ENCODE measurements around the gene SCN8A.

The SCN8A gene

DNA sequence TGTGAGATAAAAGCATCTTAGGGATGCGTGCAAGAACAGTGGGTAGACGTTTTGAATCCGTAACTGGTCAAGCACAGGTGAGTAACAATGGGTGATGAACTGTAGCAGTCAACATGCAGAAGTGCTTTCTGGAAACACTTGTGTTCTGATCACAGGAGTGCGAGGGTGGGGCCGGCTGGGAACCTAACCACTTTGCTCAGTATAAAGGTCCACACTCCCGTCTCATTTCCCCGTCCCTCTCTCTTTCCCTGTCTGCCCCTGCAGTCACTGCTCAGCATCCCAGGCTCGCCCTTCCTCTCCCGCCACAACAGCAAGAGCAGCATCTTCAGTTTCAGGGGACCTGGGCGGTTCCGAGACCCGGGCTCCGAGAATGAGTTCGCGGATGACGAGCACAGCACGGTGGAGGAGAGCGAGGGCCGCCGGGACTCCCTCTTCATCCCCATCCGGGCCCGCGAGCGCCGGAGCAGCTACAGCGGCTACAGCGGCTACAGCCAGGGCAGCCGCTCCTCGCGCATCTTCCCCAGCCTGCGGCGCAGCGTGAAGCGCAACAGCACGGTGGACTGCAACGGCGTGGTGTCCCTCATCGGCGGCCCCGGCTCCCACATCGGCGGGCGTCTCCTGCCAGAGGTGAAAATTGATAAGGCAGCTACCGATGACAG lies 130.4 kb downstream of the SCN8A start:
- DNase-seq (ENCODE audit: low read depth) = no peak

DNA sequence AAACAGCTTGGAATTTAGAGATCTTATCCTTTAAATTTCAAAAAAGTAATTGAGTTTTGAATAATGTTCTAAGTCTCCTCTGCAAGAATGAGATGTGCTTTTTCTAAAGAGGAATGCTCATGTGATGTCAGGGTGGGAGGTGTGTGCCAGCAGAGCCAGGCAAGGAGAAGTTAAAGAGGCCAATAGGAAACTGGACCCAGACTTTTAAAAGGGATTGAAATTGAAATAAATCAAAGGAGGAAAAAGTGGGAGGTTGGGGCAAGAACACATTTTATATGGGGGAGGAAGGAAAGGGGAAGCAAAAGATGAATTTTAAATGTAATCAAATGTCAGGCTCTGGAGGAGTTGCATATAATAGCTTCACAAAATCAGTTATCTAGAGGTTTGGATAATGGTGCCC lies 131.4 kb downstream of the SCN8A start:
- no peak for DNase-seq (ENCODE audit: low read depth)

GRCh38 chr12:51726161-51726560 lies 135.1 kb downstream of the SCN8A start:
- DNase-seq (ENCODE audit: low read depth) = no peak

GRCh38 chr12:51726931-51727330 lies 135.9 kb downstream of the SCN8A start:
- no peak for DNase-seq (ENCODE audit: low read depth)

DNA sequence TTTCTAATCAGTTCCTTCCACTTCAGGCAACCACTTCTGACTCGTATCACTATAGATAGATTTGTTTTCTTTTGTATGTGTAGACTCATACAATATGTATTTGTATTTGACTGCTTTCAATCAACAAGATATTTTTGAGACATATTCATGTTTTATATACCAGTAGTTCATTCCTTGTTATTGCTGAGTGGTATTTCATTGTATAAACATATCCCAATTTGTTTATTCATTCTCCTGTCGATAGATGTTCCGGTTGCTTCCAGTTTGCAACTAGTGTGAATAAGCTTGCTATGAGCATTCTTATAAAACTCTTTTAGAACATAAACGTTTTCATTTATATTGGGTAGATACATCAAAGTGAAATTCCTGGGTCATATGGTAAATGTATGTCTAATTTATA lies 138.3 kb downstream of the SCN8A start:
- DNase-seq (ENCODE audit: low read depth) = no peak

DNA sequence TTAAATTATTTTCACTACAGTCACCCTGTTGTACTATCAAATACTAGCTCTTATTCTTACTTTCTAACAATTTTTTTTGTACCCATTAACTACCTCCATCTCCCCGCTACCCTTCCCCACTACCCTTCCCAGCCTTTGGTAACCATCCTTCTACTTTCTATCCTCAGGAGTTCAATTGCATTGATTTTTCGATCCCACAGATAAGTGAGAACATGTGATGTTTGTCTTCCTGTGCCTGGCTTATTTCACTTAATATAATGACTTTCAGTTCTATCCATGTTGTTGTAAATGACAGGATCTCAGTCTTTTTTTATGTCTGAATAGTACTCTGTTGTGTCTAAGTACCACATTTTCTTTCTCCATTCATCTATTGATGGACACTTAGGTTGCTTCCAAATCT lies 139.7 kb downstream of the SCN8A start:
- no peak for DNase-seq (ENCODE audit: low read depth)

DNA sequence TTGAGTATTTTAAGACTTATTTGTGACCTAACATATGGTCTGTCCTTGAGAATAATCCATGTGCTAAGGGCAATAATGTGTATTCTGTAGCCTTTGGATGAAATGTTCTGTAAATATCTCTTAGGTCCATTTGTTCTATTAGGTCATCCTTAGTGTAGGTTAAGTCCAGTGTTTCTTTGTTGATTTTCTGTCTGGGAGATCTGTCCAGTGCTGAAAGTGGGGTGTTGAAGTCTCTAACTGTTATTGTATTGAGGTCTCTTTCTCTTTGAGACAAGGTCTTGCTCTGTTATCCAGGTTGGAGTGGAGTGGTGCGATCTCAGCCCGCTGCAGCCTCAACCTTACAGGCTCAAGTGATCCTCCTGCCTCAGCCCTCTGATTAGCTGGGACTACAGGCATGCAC lies 149.5 kb downstream of the SCN8A start:
- no peak for DNase-seq (ENCODE audit: low read depth)

GRCh38 chr12:51744235-51744634 lies 153.2 kb downstream of the SCN8A start:
- no peak for DNase-seq (ENCODE audit: low read depth)

- no peak for DNase-seq (ENCODE audit: low read depth)
Measured at GRCh38 chr12:51744957-51745356, 153.9 kb downstream of the SCN8A start.

- no peak for DNase-seq (ENCODE audit: low read depth)
Measured at GRCh38 chr12:51746416-51746815, 155.4 kb downstream of the SCN8A start.

DNA sequence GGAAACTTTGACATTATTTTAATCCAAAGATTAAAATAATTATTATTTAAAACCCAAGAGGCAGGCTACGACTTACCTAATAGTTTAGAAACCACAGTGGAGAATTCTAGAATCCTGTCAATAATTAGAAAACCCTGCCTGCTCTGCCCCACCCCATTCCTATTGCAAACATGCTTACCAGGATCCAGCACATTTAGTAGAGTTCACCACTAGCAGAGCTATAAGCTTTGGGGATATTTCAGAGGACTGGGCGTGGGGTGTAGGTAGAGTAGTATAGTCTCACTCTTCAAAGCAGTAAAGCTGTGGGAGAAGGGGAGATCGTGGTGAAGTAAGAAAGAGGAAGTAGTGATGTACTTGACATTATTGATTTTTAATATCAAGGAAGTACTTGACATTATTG lies 157.2 kb downstream of the SCN8A start:
- DNase-seq (ENCODE audit: low read depth) = no peak

DNA sequence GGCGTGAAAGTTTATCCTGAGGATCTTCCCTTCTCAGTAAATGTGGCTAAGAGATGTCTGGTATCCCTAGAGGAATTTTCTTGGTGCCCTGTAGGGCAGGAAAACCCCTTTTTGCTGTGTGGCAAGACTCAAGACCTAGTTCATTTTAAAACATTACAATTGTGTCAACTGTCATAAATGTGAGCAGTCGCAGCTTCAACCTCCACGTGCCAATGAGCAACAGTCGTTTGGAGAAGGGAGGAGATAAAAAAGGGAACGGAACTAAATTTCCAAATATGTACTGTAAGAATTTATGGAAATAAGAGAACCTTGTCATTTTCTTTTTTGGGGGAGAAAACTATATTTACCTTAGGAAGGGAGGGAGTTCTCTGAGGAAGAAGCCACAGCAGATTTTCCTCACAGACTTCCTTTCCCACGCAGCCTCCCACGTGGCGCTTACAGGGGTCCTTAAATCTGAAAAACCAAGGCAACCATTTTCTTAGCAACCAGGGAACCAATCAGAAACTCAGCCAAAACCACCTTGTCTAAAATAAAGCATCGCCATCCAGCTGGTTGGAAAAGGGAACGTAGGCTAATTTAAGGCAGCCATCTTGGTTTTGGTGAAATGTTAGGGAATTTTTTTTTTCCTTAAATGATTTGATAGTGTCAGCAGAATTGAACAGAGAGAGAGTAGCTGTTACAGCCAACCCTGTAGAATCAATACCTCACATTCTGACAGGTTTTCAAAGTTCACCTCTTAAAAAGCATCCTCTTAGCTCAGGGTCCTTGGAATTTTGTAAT lies 158.4 kb downstream of the SCN8A start:
- no peak for DNase-seq (ENCODE audit: low read depth)

GRCh38 chr12:51749986-51750317 lies 158.9 kb downstream of the SCN8A start:
- no peak for DNase-seq (ENCODE audit: low read depth)

GRCh38 chr12:51751661-51752060 lies 160.6 kb downstream of the SCN8A start:
- DNase-seq (ENCODE audit: low read depth) = no peak

DNA sequence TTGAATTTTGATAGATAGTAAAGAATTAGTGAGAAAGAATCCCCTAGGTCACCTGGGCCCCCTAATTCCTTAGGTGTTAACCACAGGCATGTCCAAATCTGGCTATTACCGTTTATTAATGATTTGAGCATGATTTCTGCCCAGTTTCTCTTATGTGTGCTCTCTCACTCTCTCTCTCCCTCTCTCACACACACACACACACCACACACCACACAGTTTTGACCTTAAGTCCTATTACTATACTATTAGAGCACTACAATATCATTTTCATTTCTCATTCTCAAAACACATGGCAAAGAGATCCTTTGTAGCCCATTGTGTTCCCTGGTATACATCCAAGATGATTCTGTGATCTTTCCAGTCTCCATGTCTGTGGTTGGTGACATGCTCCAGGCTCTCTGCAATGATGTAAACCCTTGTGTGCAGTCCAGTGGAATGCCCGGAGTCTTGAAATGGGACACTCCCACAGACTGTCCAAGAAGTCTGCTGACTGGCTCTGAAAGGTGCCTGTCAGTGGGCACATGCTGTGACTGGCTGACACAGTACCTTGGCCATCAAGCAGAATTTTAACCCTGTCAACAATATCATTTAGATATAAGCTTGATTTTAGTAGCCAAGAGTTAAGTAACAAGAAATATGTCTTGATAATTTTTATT lies 161.3 kb downstream of the SCN8A start:
- DNase-seq (ENCODE audit: low read depth) = no peak

DNA sequence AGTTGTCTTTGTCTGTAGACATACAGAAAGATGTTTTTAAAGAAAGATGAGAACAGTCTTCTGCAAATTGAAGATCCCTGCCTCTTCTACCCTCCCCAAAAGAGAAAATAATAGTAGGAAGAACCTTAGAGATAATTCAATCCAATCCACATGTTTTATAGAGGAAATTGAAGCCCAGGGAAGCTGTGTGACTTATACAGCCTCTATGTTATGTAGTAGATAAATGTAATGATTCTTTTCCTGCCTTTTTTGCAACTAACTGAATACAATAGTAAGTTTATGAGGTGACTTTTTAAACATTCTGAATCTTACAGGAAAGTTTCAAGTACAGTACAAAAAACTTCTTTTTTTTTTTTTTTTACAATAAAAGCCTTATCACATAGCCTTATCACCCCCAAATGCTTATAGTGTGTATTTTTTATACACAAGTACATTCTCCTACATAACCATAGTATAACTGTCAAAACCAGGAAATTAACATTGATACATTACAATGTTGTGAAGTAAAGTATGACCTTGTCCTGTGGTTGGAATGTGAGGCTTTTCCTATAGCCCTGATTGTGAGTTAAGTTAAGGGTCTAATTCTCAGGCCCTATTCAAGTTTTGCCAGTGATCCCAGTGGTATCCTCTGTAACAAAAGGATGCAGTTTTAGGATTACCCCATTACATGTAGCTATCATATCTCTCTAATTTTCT lies 163.1 kb downstream of the SCN8A start:
- no peak for DNase-seq (ENCODE audit: low read depth)

DNA sequence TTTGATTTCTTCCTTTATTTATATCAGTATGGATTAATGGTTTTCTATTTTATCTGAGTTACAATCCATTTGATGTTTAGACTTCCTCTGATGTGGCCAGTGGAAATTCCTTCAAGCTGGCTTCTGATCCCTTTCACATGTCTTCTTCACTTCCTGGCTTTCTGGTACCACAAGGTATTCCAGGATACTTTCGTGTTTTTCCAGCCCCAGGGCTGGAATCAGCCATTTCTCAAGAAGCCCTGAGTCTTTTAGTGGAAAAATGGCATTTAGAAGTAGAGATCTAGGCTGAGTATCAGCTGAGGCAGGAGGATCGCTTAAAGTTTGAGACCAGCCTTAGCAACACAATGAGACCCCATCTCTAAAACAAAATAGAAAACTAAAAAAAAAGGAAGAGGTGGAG lies 164.2 kb downstream of the SCN8A start:
- no peak for DNase-seq (ENCODE audit: low read depth)

DNA sequence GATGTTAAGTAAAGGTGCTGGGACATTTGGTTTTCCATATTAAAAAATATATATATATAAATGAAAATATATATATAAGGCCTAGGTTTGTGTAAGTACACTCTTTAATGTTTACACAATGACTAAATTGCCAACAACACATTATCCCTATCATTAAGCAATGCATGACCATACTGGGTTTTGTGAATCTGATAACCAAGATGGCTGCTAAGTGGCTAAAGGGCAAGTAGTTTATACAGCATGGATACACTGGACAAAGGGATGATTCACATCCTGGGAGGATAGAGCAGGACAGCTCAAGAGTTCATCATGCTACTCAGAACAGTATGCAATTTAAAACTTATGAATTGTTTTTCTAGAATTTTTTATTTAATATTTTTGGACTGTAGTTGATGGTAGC lies 168.1 kb downstream of the SCN8A start:
- no peak for DNase-seq (ENCODE audit: low read depth)

- DNase-seq (ENCODE audit: low read depth) = no peak
Measured at GRCh38 chr12:51759695-51760094, 168.7 kb downstream of the SCN8A start.

GRCh38 chr12:51760231-51760630 lies 169.2 kb downstream of the SCN8A start:
- DNase-seq (ENCODE audit: low read depth) = no peak

DNA sequence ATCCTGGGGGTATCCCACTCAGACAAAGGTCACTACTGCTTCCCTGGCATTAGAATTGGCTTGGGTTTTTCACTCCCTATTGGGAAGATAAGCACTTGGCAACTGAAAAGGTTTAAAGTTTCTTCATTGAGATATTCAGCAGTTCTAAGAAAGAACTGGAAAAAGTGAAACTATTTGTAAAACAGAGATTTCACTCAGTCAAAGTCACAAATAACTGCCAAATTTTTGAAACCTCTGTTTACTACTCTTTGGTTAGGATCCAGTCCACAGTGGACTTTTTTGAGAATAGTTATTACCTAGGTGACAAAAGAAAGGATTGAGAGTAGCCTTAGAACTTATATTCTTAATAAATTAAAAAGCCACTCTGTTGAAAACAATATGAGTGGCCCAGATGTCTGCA lies 172.7 kb downstream of the SCN8A start:
- no peak for DNase-seq (ENCODE audit: low read depth)

- no peak for DNase-seq (ENCODE audit: low read depth)
Measured at GRCh38 chr12:51766067-51766676, 175.1 kb downstream of the SCN8A start.

Measured in T-helper 22 cell (primary cell).